WERI-Rb-1 (cell line): ENCODE data around the gene COQ8A.

ENCODE experiments used
- DNase-seq: peaks from one replicate; pipeline ENCODE4 v3.0.0-alpha.2; 2020
- H3K27ac ChIP-seq: fragments of 250-450 bp; sonication (Bioruptor Pico); 2 replicates; pipeline ENCODE4 v1.5.1; 2020; ENCODE audit warnings: mild to moderate bottlenecking, moderate library complexity
- H3K27me3 ChIP-seq: fragments of 250-450 bp; sonication (Bioruptor Pico); 2 replicates; pipeline ENCODE4 v1.5.1; 2021; ENCODE audit warnings: mild to moderate bottlenecking, low read depth, moderate library complexity; ENCODE audit not compliant: insufficient read depth, severe bottlenecking
- H3K36me3 ChIP-seq: fragments of 250-450 bp; sonication (Bioruptor Pico); 2 replicates; pipeline ENCODE4 v1.5.1; 2020; ENCODE audit warnings: mild to moderate bottlenecking, moderate library complexity
- H3K4me3 ChIP-seq: 2 replicates; pipeline ENCODE4 v1.5.1; 2011; ENCODE audit warnings: low read depth, mild to moderate bottlenecking, control low read depth, low read length
- H3K9me3 ChIP-seq: fragments of 250-450 bp; sonication (Bioruptor Pico); 2 replicates; pipeline ENCODE4 v1.5.1; 2021; ENCODE audit warnings: mild to moderate bottlenecking, moderate library complexity; ENCODE audit not compliant: severe bottlenecking
- TF ChIP-seq, protein P1 (sequence below): IDR thresholded peaks from 2 replicates; pipeline ENCODE4 v1.5.1; 2011; ENCODE audit warnings: low read depth, mild to moderate bottlenecking, control low read depth, inconsistent platforms, low read length

COQ8A gene

DNA sequence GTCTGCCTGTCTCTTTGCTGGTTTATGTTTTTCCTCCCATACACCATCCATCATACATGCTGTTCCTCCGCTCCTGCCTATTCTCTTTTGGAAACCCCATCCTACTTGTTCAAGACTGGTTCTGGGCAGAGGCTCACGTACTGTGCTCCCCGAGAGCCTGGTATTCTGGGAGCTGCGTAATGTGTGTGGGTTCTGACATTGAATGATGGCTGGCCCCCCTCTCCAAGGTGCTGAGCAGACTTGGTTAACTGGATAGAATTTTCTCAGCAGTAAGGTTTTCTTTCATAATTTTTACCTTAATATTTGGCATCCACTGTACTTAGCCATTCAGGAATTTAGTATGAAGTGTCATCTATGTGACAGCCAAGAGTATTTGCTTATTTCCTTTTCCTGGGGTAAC lies 26.6 kb downstream of the COQ8A start:
- H3K9me3 ChIP-seq = no peaks in the 10 kb centered on the region
- H3K4me3 ChIP-seq = no peak overlapping the region
- TF ChIP-seq, protein P1, sequence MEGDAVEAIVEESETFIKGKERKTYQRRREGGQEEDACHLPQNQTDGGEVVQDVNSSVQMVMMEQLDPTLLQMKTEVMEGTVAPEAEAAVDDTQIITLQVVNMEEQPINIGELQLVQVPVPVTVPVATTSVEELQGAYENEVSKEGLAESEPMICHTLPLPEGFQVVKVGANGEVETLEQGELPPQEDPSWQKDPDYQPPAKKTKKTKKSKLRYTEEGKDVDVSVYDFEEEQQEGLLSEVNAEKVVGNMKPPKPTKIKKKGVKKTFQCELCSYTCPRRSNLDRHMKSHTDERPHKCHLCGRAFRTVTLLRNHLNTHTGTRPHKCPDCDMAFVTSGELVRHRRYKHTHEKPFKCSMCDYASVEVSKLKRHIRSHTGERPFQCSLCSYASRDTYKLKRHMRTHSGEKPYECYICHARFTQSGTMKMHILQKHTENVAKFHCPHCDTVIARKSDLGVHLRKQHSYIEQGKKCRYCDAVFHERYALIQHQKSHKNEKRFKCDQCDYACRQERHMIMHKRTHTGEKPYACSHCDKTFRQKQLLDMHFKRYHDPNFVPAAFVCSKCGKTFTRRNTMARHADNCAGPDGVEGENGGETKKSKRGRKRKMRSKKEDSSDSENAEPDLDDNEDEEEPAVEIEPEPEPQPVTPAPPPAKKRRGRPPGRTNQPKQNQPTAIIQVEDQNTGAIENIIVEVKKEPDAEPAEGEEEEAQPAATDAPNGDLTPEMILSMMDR = no peak
- H3K27me3 ChIP-seq = no peaks in the 10 kb centered on the region
- H3K36me3 ChIP-seq = no peaks in the 10 kb centered on the region
- H3K27ac ChIP-seq = no peak overlapping the region
- no peak for DNase-seq

DNA sequence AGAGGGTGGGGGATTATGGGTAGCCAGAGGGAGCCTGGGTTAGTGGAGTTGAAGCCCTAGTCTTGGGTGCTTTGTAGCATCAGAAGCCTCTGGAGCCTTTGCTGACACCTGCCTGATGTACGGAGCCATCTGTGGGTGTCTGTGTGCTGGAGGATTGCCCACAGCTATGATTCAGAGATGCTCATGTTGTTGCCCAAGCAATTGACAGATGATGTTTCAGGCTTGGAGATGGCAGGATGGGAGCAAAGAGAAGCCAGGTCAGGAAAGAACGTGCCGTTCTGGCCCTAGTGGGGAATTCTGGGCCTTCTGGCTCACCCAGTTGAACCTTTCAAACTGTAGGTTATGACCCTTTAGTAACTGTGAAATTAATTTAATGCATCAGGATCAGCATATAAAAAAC lies 27.6 kb downstream of the COQ8A start:
- Histone ChIP-seq H3K4me3 (no peak overlapping the region), H3K9me3 (no peaks in the 10 kb centered on the region), H3K27ac (no peak overlapping the region), H3K36me3 (no peaks in the 10 kb centered on the region), H3K27me3 (no peaks in the 10 kb centered on the region)
- TF ChIP-seq, protein P1 = no peak
- no peak for DNase-seq

DNA sequence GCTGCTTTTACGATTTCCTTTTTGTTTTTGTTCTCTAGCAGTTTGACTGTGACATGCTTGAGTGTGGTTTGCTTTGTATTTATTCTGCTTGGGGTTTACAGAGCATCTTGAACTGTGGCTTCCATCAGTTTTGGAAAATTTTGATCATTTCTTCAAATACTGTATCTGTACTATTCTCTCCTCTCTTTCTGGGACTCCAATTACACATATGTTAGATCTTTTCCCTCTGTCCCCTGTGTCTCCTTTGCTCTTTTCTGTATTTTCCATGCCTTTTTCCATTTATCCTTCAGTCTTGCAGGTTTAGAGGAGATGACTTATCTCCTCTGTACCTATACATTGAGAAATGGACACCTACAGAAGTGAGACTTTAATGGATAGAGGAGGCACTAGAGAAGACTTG lies 31.7 kb downstream of the COQ8A start:
- TF ChIP-seq, protein P1 = no peak
- Histone ChIP-seq H3K4me3 (no peak overlapping the region), H3K9me3 (no peaks in the 10 kb centered on the region), H3K36me3 (no peaks in the 10 kb centered on the region), H3K27ac (no peak overlapping the region), H3K27me3 (no peaks in the 10 kb centered on the region)
- DNase-seq = no peak

DNA sequence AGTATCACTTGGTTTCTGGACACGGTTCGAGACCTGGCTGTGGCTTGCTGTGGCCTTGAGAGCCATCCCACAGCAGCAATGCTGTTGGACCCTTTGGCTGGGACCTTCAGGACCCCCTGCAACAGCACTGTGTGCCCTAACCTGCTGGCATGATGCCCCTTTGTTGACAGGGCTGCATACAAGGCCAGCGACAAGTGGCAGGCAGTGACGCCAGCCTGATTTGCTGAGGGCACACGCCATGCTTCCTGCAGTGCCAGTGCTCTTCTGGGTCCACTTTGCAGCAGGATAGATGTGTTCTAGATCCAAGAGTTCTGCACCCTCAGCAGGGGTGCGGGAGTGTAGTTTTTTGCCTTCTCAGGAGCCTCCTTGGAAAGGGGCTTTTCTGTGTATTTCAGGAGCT lies 32.8 kb downstream of the COQ8A start:
- no peaks in the 10 kb centered on the region for H3K36me3 ChIP-seq
- no peaks in the 10 kb centered on the region for H3K27me3 ChIP-seq
- TF ChIP-seq, protein P1 = no peak
- H3K9me3 ChIP-seq = no peaks in the 10 kb centered on the region
- no peak overlapping the region for H3K4me3 ChIP-seq
- no peak for DNase-seq
- H3K27ac ChIP-seq = no peak overlapping the region

DNA sequence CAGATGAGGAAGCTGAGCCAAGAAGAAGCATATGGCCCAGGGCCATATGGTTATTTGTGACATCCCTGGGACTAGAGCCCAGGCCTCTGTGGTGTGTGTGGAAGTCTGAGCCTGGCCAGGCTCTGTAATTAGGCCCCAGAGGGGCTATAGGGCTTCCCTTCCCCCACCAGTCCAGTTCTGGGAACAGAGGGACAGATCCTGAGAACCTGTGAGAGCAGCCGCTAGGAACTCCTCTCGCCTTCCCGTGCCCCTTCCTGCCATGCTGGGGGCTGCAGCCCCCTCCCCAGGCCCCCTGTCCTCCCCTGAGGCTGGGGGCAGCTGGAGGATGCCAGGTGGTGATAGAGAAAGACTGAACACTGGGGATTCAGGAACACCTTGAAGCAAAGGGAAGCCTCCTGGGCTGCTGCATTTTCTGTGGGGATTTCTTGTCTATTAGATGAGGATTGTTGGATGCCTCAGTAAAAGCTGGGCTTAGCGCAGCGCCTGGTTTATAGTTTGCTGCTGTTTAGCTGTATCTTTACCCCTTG lies 33.3 kb downstream of the COQ8A start:
- H3K27me3 ChIP-seq = no peaks in the 10 kb centered on the region
- H3K36me3 ChIP-seq = no peaks in the 10 kb centered on the region
- DNase-seq = no peak
- H3K9me3 ChIP-seq = no peaks in the 10 kb centered on the region
- TF ChIP-seq, protein P1 = no peak
- H3K4me3 ChIP-seq = no peak overlapping the region
- no peak overlapping the region for H3K27ac ChIP-seq

DNA sequence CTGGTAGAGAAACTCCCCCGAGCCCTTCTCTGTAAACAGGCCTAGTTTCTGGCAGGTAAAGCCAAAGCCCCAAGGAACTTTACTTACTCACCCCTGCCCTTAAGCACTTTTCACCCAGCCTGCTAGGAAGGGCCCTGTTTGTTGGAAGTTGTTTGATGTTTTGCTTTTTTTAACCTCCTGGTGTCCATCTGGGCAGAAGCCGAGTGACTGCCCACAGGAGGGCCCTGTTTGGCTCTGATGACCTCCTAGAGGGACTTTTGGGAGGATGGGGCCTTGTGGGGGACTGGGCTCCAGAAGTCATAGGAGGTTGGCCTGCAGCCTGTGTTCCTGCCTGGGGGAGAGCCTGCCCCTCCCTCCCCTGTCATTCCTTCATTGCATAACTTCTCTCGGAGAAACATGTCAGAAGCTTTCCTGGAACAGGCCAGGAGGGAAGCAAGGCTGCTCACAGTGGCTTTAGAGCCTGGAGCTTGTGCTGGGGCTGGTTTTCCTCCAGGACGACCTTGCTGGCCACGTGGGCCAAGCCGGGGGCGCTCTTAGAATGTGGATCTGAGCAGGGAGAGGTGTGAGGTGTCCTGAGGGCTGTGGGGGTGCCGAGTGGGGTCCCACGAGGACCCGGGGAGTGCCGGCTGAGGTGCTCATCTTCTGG lies 33.9 kb downstream of the COQ8A start:
- no peak for DNase-seq
- TF ChIP-seq, protein P1 = no peak

More for the DNA sequence above, 33.9 kb downstream of the COQ8A start:
- Histone ChIP-seq H3K9me3 (no peaks in the 10 kb centered on the region), H3K4me3 (no peak overlapping the region), H3K27me3 (no peaks in the 10 kb centered on the region), H3K27ac (no peak overlapping the region), H3K36me3 (no peaks in the 10 kb centered on the region)
